GM13976 (cell line): ENCODE results near the gene CSPG4.
A peak's percentile ranks its signal among the peaks of the same experiment; 100 is the strongest.
"Not testable (repeated sequence)": the region's sequence is repeated elsewhere in the genome, so short reads cannot be mapped to it uniquely, and the experiment has no call there.

ENCODE experiments used
- DNase-seq: peaks from one replicate; pipeline ENCODE4 v3.0.0; 2012; ENCODE audit warnings: low spot score
- CTCF ChIP-seq: IDR thresholded peaks from 2 replicates; pipeline ENCODE4 v1.5.1; 2012; ENCODE audit warnings: borderline replicate concordance, mild to moderate bottlenecking; ENCODE audit not compliant: insufficient read depth; ENCODE audit errors: extremely low read depth, missing control alignments, control extremely low read depth
- in situ Hi-C: fragments of 300-500 bp; cut with MboI; formaldehyde crosslinking; loops from one replicate; pipeline ENCODE4 v1.12.0; 2022; ENCODE audit warnings: low sequenced_read_pairs, mixed read lengths, inconsistent platforms; ENCODE audit not compliant: unreplicated experiment

The CSPG4 gene

GRCh38 chr15:75639191-75639708 is 73.4 kb downstream of the CSPG4 start:
- TF ChIP-seq CTCF, result no peak
- no peak for DNase-seq
- in situ Hi-C loops, result loop anchor here (25.0 kb wide), 1 partner anchor 277 kb away; the partner anchor contains the start of gene MAN2C1

- no peak for DNase-seq
- in situ Hi-C loops, result loop anchor here (25.0 kb wide), 1 partner anchor 275 kb away; the partner anchor contains the start of gene MAN2C1
- no peak for TF ChIP-seq CTCF
Measured at GRCh38 chr15:75637245-75638009, 75.2 kb downstream of the CSPG4 start.

GRCh38 chr15:75636026-75636425 is 76.6 kb downstream of the CSPG4 start:
- DNase-seq, result no peak
- in situ Hi-C loops, result loop anchor here (25.0 kb wide), 1 partner anchor 274 kb away; the partner anchor contains the start of gene MAN2C1
- TF ChIP-seq CTCF, result no peak

GRCh38 chr15:75633922-75634321 is 78.7 kb downstream of the CSPG4 start:
- DNase-seq, result not testable (repeated sequence)
- in situ Hi-C loops, result loop anchor here (25.0 kb wide), 1 partner anchor 272 kb away; the partner anchor contains the start of gene MAN2C1

GRCh38 chr15:75631935-75632334 is 80.7 kb downstream of the CSPG4 start:
- in situ Hi-C loops, result loop anchor here (25.0 kb wide), 1 partner anchor 270 kb away; the partner anchor contains the start of gene MAN2C1
- no peak for DNase-seq
- no peak for TF ChIP-seq CTCF

GRCh38 chr15:75625542-75626347 is 86.9 kb downstream of the CSPG4 start, which contains the start of gene SNUPN:
Gene SNUPN (minus strand): TSS chr15:75625725. CDS start chr15:75621051, 4,674 bp downstream.
- no peak for TF ChIP-seq CTCF
- peak; percentile 99 for DNase-seq
- in situ Hi-C loops, result loop anchor here (25.0 kb wide), 1 partner anchor 263 kb away; the partner anchor contains the start of gene MAN2C1
